GM12878 (cell line): Measurements from ENCODE around the gene PRKCD. TPM values are rescaled to one million over a fixed set of nuclear protein-coding genes. Genes with fewer than 3 reads are reported as not detected.

Source experiments
- ATAC-seq: fragments of 200-7000 bp; cut with Tn5 transposase; 3 replicates; pipeline ENCODE4 v1.9.1; 2020; ENCODE audit warnings: mild to moderate bottlenecking, moderate library complexity
- BruUV-seq: library from RNA; stranded (reverse); fragments of 400-500 nt; replicated peaks from 2 replicates; lab custom pipeline; 2021; lab: Mats Ljungman, UMichigan
- CTCF ChIA-PET: fragments of 300-600 bp; sonication (Branson Sonifier 250); formaldehyde crosslinking; extraction: SDS; loops from one replicate; lab custom pipeline; 2021; ENCODE audit warnings: inconsistent platforms; lab: Yijun Ruan, JAX
- POLR2A ChIA-PET: fragments of 350-600 bp; formaldehyde crosslinking; extraction: SDS; loops from one replicate; lab custom pipeline; 2021; ENCODE audit warnings: inconsistent platforms; lab: Charles Lee
- RAD21 ChIA-PET: fragments of 300-600 bp; sonication (Branson Sonifier 250); formaldehyde crosslinking; loops from one replicate; lab custom pipeline; 2023; ENCODE audit warnings: antibody characterized with exemption; ENCODE audit not compliant: unreplicated experiment; lab: Charles Lee
- SMC1A ChIA-PET: fragments of 300-600 bp; sonication (Branson Sonifier 250); formaldehyde crosslinking; loops from one replicate; lab custom pipeline; 2023; ENCODE audit not compliant: unreplicated experiment, uncharacterized antibody; lab: Charles Lee
- DNase-seq: peaks from one replicate; pipeline ENCODE4 v3.0.0-alpha.2; 2011; ENCODE audit warnings: low read depth, low spot score
- FAIRE-seq: peaks from 3 replicates; lab custom pipeline; 2011; peaks lifted over from hg19 to GRCh38; lab: Jason Lieb, UNC
- H2AFZ ChIP-seq: 2 replicates; pipeline ENCODE4 v1.6.0; 2011; ENCODE audit warnings: low read depth, low read length, control low read depth; ENCODE audit not compliant: control insufficient read depth
- H3K27ac ChIP-seq: 2 replicates; pipeline ENCODE4 v1.5.1; 2011; ENCODE audit warnings: control low read depth; ENCODE audit not compliant: control insufficient read depth, insufficient read depth
- H3K27me3 ChIP-seq, 2 experiments: replicated peaks in 1 of 2; 2 replicates each; pipeline versions ENCODE4 v1.6.0 to v1.6.1; 2011; ENCODE audit warnings: low read length in 1 of 2; ENCODE audit not compliant: control insufficient read depth in 2 of 2, insufficient read depth in 2 of 2
- H3K36me3 ChIP-seq, 2 experiments: 2 replicates each; pipeline ENCODE4 v1.5.1; 2011; ENCODE audit warnings: low read length in 1 of 2; ENCODE audit not compliant: control insufficient read depth in 2 of 2, insufficient read depth in 2 of 2
- H3K4me1 ChIP-seq: 2 replicates; pipeline ENCODE4 v1.6.1; 2011; ENCODE audit warnings: mild to moderate bottlenecking, low read length, moderate library complexity, mixed read lengths; ENCODE audit not compliant: control insufficient read depth, insufficient read depth
- H3K4me2 ChIP-seq: 2 replicates; pipeline ENCODE4 v1.6.0; 2011; ENCODE audit warnings: control low read depth; ENCODE audit not compliant: control insufficient read depth, insufficient read depth
- H3K4me3 ChIP-seq: fragments of 200-600 bp; sonication (generic); 2 replicates; pipeline ENCODE4 v1.5.1; 2016
- H3K79me2 ChIP-seq: 2 replicates; pipeline ENCODE4 v1.6.0; 2011; ENCODE audit warnings: low read length; ENCODE audit not compliant: control insufficient read depth, insufficient read depth
- H3K9ac ChIP-seq: 2 replicates; pipeline ENCODE4 v1.8.0; 2011; ENCODE audit warnings: low read length, control low read depth, mixed read lengths; ENCODE audit not compliant: control insufficient read depth, insufficient read depth
- H3K9me3 ChIP-seq: replicated peaks from 3 replicates; pipeline ENCODE4 v1.5.1; 2011; ENCODE audit warnings: mild to moderate bottlenecking, low read length; ENCODE audit not compliant: control insufficient read depth, insufficient read depth
- H4K20me1 ChIP-seq: 2 replicates; pipeline ENCODE4 v1.6.0; 2011; ENCODE audit not compliant: control insufficient read depth, insufficient read depth
- ASH2L ChIP-seq: fragments of 300-600, 200-600 bp; sonication (generic); IDR thresholded peaks from 2 replicates; pipeline ENCODE4 v1.6.1; 2017; ENCODE audit warnings: low read depth, mild to moderate bottlenecking, borderline replicate concordance
- KLF5 ChIP-seq: fragments of 450-650 bp; IDR thresholded peaks from 2 replicates; pipeline ENCODE4 v1.6.1; 2014; ENCODE audit warnings: mild to moderate bottlenecking; ENCODE audit not compliant: partially characterized antibody
- NFXL1 ChIP-seq: fragments of 450-650 bp; IDR thresholded peaks from 2 replicates; pipeline ENCODE4 v1.6.1; 2017; ENCODE audit warnings: antibody characterized with exemption, mild to moderate bottlenecking, borderline replicate concordance
- STAT3 ChIP-seq: IDR thresholded peaks from 2 replicates; pipeline ENCODE4 v1.6.1; 2011; ENCODE audit warnings: low read depth, low read length, improper control_type of control experiment
- ZSCAN29 ChIP-seq: fragments of 450-650 bp; IDR thresholded peaks from 2 replicates; pipeline ENCODE4 v1.6.1; 2017; ENCODE audit warnings: mild to moderate bottlenecking, moderate library complexity
- WGBS: methylation state at CpG from one replicate; pipeline ENCODE4 v1.1.6; 2016; ENCODE audit warnings: low lambda C conversion rate; ENCODE audit not compliant: insufficient replicate concordance, insufficient coverage; ENCODE audit errors: missing lambda C conversion rate; 5-methylcytosine and 5-hydroxymethylcytosine counted together
- in situ Hi-C: fragments of 300-500 bp; cut with MboI; formaldehyde crosslinking; loops from 9 replicates; pipeline ENCODE4 v1.14.3; 2018; ENCODE audit warnings: mixed read lengths
- intact Hi-C: fragments of 100-400 bp; cut with micrococcal nuclease; formaldehyde crosslinking; loops from one replicate; pipeline ENCODE4 v1.14.2; 2022; ENCODE audit not compliant: unreplicated experiment
- polyA plus RNA-seq, 11 experiments: library from polyadenylated mRNA; depleted of rRNA in 4 of 11; unstranded in 6 of 11; stranded (reverse) in 5 of 11; fragments of >200 nt; fragmentation: Nextera tagmentation in 4 of 11; fragmentation: Illumina TruSeq in 1 of 11; extraction: Ambion mirVana in 4 of 11; extraction: Trizol in 1 of 11; gene quantifications; 1 replicate in 1 of 11; 2 replicates in 10 of 11; pipeline versions ENCODE4 v1.2.1 to v1.2.3, GENCODE V29; 2011 to 2016; ENCODE audit warnings: inconsistent platforms in 2 of 11, missing spikeins in 2 of 11, low read depth in 1 of 11
- total RNA-seq, 4 experiments: library from RNA; depleted of rRNA in 3 of 4; stranded (reverse); fragments of >200 nt in 3 of 4; fragmentation: Illumina TruSeq in 1 of 4; extraction: Trizol in 1 of 4; gene quantifications; 2 replicates each; pipeline versions ENCODE4 v1.2.1 to v1.2.3, GENCODE V29; 2013 to 2021
- TF ChIP-seq, protein P1 (sequence below): IDR thresholded peaks from 2 replicates; pipeline ENCODE4 v1.6.1; 2012; ENCODE audit warnings: low read depth, low read length, improper control_type of control experiment
- TF ChIP-seq, protein P2 (sequence below): fragments of 450-650 bp; IDR thresholded peaks from 2 replicates; pipeline ENCODE4 v1.6.1; 2017; ENCODE audit warnings: low read depth, mild to moderate bottlenecking, moderate library complexity

PRKCD gene
- total and polyA plus RNA-seq, 10 of the 15 experiments (the other 5 are each of a cell fraction or from before 2014, with no cell fraction given), result 10.0 to 114 (median 42.4) TPM

GRCh38 chr3:53137221-53137620, 23.8 kb upstream of the PRKCD start:
- no peaks in the 10 kb centered on the region for H3K9me3 ChIP-seq
- no peak overlapping the region for H2AFZ ChIP-seq
- H3K4me2 ChIP-seq, result no peak overlapping the region
- intact Hi-C loops (no loop called here), in situ Hi-C loops (no loop called here)
- H3K27me3 ChIP-seq, result no peaks in the 10 kb centered on the region
- SMC1A ChIA-PET, result interaction anchor here (0.8 to 11.8 kb wide), 7 partner anchors 7 to 61 kb away, joined by 3 to 227 read pairs (median 5); no protein-coding TSS in a partner anchor
- DNase-seq (no peak), FAIRE-seq (no peak), ATAC-seq (no peak)
- CTCF ChIA-PET, result interaction anchor here (0.8 to 14.2 kb wide), 10 partner anchors 9 to 63 kb away, joined by 3 to 476 read pairs (median 6); no protein-coding TSS in a partner anchor
- no peaks in the 10 kb centered on the region for H3K36me3 ChIP-seq
- BruUV-seq, result no TSS peak
- no peak for TF ChIP-seq ZSCAN29
- TF ChIP-seq, protein P1, sequence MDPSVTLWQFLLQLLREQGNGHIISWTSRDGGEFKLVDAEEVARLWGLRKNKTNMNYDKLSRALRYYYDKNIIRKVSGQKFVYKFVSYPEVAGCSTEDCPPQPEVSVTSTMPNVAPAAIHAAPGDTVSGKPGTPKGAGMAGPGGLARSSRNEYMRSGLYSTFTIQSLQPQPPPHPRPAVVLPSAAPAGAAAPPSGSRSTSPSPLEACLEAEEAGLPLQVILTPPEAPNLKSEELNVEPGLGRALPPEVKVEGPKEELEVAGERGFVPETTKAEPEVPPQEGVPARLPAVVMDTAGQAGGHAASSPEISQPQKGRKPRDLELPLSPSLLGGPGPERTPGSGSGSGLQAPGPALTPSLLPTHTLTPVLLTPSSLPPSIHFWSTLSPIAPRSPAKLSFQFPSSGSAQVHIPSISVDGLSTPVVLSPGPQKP, result no peak
- no peak for TF ChIP-seq NFXL1
- TF ChIP-seq STAT3, result no peak
- no peak for TF ChIP-seq ASH2L
- TF ChIP-seq, protein P2, sequence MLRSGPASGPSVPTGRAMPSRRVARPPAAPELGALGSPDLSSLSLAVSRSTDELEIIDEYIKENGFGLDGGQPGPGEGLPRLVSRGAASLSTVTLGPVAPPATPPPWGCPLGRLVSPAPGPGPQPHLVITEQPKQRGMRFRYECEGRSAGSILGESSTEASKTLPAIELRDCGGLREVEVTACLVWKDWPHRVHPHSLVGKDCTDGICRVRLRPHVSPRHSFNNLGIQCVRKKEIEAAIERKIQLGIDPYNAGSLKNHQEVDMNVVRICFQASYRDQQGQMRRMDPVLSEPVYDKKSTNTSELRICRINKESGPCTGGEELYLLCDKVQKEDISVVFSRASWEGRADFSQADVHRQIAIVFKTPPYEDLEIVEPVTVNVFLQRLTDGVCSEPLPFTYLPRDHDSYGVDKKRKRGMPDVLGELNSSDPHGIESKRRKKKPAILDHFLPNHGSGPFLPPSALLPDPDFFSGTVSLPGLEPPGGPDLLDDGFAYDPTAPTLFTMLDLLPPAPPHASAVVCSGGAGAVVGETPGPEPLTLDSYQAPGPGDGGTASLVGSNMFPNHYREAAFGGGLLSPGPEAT, result no peak
- no peak for TF ChIP-seq KLF5
- H3K27ac ChIP-seq, result no peak overlapping the region
- RAD21 ChIA-PET, result interaction anchor here (1.0 to 7.9 kb wide), 5 partner anchors 23 to 59 kb away, joined by 3 to 151 read pairs (median 7); partner anchors contain the start of gene PRKCD
- no peaks in the 10 kb centered on the region for H3K79me2 ChIP-seq
- POLR2A ChIA-PET, result interaction anchor here (0.8 to 1.9 kb wide), 5 partner anchors 8 to 59 kb away, joined by 3 to 9 read pairs (median 3); no protein-coding TSS in a partner anchor
- no peak overlapping the region for H3K9ac ChIP-seq
- no peaks in the 10 kb centered on the region; the same call in 1 of the 2 replicates for H3K4me1 ChIP-seq
- 14% methylated on average over 2 of the region's 2 CpGs for WGBS
- H4K20me1 ChIP-seq, result no peaks in the 10 kb centered on the region
- no peak overlapping the region for H3K4me3 ChIP-seq
